Measurements from ENCODE around the gene FRK. TPM values are rescaled to one million over a fixed set of nuclear protein-coding genes. Genes with fewer than 3 reads are reported as not detected.

FRK gene
- total and polyA plus RNA-seq, 9 donors = 0.38 to 3.5 (median 1.1) TPM

- H3K36me3 ChIP-seq = no peaks in the 10 kb centered on the region
- intact Hi-C loops (cut with DNase I) = no loop called here
- no peaks in the 10 kb centered on the region for H3K27me3 ChIP-seq
- DNase-seq = no peak
- peaks cover 4% of the 10 kb centered on the region for H3K4me1 ChIP-seq (ENCODE audit: insufficient read depth)
- no peak for TF ChIP-seq CTCF (IDR thresholded peaks at IDR 0.05)
- no peak for TF ChIP-seq POLR2A (IDR thresholded peaks at IDR 0.05)
- TF ChIP-seq EP300 (IDR thresholded peaks at IDR 0.05) = no peak
- no peaks in the 10 kb centered on the region for H3K9me3 ChIP-seq
- H3K27ac ChIP-seq = no peak overlapping the region
- no peak overlapping the region for H3K4me3 ChIP-seq
- 77 to 86% (median 83%) methylated on average over 4 of the region's 4 CpGs for WGBS, 3 donors
Measured at GRCh38 chr6:116035616-116036015, 25.1 kb downstream of the FRK start.

- Histone ChIP-seq H3K9me3 (no peaks in the 10 kb centered on the region), H3K27me3 (no peaks in the 10 kb centered on the region), H3K27ac (no peak overlapping the region), H3K4me1 (ENCODE audit: insufficient read depth) (peaks cover 6% of the 10 kb centered on the region), H3K36me3 (no peaks in the 10 kb centered on the region), H3K4me3 (no peak overlapping the region)
- intact Hi-C loops (cut with DNase I) = no loop called here
- no peak for TF ChIP-seq POLR2A (IDR thresholded peaks at IDR 0.05)
- TF ChIP-seq CTCF (IDR thresholded peaks at IDR 0.05) = no peak
- no peak for TF ChIP-seq EP300 (IDR thresholded peaks at IDR 0.05)
- DNase-seq = no peak
- 1 to 9% (median 5%) methylated on average over 2 of the region's 2 CpGs for WGBS, 3 donors
Measured at GRCh38 chr6:116034327-116034726, 26.4 kb downstream of the FRK start.

- Histone ChIP-seq H3K9me3 (no peaks in the 10 kb centered on the region), H3K4me1 (ENCODE audit: insufficient read depth) (peaks cover 6% of the 10 kb centered on the region), H3K4me3 (no peak overlapping the region), H3K27ac (no peak overlapping the region), H3K27me3 (no peaks in the 10 kb centered on the region), H3K36me3 (no peaks in the 10 kb centered on the region)
- TF ChIP-seq EP300 (IDR thresholded peaks at IDR 0.05) (no peak), CTCF (IDR thresholded peaks at IDR 0.05) (no peak), POLR2A (IDR thresholded peaks at IDR 0.05) (no peak)
- 75 to 92% (median 91%) methylated on average over 4 of the region's 4 CpGs for WGBS, 3 donors
- no peak for DNase-seq
- intact Hi-C loops (cut with DNase I) = no loop called here
Measured at GRCh38 chr6:116033687-116034303, 26.9 kb downstream of the FRK start.

- Histone ChIP-seq H3K4me3 (no peak overlapping the region), H3K27me3 (no peaks in the 10 kb centered on the region), H3K36me3 (no peaks in the 10 kb centered on the region), H3K27ac (no peak overlapping the region), H3K4me1 (ENCODE audit: insufficient read depth) (peaks cover 6% of the 10 kb centered on the region), H3K9me3 (no peaks in the 10 kb centered on the region)
- 3 to 6% (median 5%) methylated on average over 1 of the region's 1 CpG for WGBS, 3 donors
- intact Hi-C loops (cut with DNase I) = no loop called here
- no peak for DNase-seq
- TF ChIP-seq EP300 (IDR thresholded peaks at IDR 0.05) (no peak), POLR2A (IDR thresholded peaks at IDR 0.05) (no peak), CTCF (IDR thresholded peaks at IDR 0.05) (no peak)
Measured at GRCh38 chr6:116030770-116031169, 29.9 kb downstream of the FRK start.
